Stimulated activated CD8-positive, alpha-beta memory T cell treated with anti-CD3 and anti-CD28 coated beads, Interleukin-7, amount 100 ng/mL, for 48 hours (primary cell): ENCODE results near the gene POLR2B.

Experiments used
- DNase-seq, 2 donors: peaks; one replicate each; pipeline ENCODE4 v3.0.0-alpha.2; 2020; ENCODE audit warnings: low read depth in 1 of 2; ENCODE audit errors: extremely low read depth in 1 of 2

POLR2B gene

DNA sequence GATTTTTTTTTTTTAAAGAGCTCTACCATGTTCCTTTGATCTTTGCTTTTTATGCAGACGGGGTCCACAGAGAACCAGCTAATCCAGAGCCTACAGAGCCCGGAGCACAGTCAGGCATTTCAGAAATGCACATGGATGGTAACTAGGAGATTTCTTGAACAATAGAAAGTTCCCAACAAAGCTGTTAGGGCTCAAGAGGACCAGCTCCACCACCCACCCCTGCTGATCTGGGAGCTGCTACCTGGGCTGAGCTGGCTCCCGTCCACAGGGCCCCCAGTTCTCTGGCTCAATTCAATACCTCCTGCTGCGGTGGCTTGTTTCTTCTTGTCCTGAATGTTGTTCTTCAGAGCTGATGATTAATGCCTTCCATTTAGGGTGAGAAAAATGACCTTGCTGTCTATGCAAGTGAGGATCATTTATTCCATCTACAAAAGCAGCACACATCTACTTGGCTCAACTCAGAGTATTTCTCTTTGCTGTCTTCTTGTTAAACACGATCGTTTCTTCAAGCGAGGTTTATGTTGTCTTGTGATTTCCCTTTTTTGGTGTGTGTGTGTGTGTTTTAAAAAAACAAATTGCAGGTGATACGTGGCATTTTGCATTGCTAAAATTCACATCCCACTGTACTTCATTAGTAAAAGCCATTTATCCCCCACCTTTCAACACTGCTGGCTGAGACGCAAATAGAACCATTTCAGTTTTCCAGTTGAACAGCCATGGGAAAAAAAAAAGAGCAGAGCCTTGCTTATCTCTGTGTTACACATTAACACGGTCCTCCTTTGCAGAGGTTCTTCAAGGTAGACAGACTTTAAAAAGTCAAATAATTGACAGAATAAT is 100.2 kb downstream of the POLR2B start:
- DNase-seq = no peak
